PFSK-1 (cell line): ENCODE measurements around the gene ASIC2.

Experiments
- FOXP2 ChIP-seq: optimal IDR thresholded peaks from 2 replicates; pipeline ENCODE3; 2011; ENCODE audit warnings: borderline replicate concordance, control low read depth, inconsistent platforms; ENCODE audit not compliant: insufficient read depth; ENCODE audit errors: extremely low read length, extremely low read depth
- POLR2AphosphoS5 ChIP-seq: IDR thresholded peaks from 2 replicates; pipeline ENCODE4 v1.6.1; 2012; ENCODE audit warnings: low read depth, mild to moderate bottlenecking, control low read depth, low read length, moderate library complexity
- SIN3A ChIP-seq: IDR thresholded peaks from 2 replicates; pipeline ENCODE4 v1.6.1; 2012; ENCODE audit warnings: mild to moderate bottlenecking, low read length, moderate library complexity, borderline replicate concordance; ENCODE audit not compliant: insufficient read depth
- TAF1 ChIP-seq: IDR thresholded peaks from 2 replicates; pipeline ENCODE4 v1.6.1; 2012; ENCODE audit warnings: low read length, control low read depth, borderline replicate concordance; ENCODE audit not compliant: insufficient read depth
- TF ChIP-seq, protein P1 (sequence below), 2 experiments: IDR thresholded peaks; 2 replicates each; pipeline versions ENCODE4 v1.6.1 to v1.8.0; 2011 to 2012; ENCODE audit warnings: low read depth in 2 of 2, low read length in 2 of 2, control low read depth in 1 of 2, inconsistent platforms in 1 of 2, mild to moderate bottlenecking in 1 of 2, moderate library complexity in 1 of 2; ENCODE audit not compliant: insufficient read depth in 1 of 2

DNA sequence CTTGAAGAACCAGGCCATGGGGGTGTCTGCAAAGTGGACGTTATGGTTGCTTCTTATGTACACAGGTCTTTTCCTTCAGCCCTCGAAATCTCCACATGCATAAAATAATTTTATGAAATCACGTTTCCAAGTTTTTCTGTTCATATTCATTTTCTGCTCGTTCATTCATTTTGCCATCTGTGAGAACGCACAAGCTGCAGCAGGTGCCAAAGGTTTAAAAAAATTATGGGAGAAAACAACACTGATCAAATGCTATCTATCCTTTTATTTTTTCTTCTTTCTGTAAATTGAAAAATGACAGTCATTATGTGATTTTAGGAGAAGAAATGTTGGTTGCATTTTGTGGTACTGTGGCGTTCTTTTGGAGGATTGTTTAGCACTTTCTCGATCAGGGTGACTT is 285.9 kb downstream of the ASIC2 start:
- TF ChIP-seq, protein P1, sequence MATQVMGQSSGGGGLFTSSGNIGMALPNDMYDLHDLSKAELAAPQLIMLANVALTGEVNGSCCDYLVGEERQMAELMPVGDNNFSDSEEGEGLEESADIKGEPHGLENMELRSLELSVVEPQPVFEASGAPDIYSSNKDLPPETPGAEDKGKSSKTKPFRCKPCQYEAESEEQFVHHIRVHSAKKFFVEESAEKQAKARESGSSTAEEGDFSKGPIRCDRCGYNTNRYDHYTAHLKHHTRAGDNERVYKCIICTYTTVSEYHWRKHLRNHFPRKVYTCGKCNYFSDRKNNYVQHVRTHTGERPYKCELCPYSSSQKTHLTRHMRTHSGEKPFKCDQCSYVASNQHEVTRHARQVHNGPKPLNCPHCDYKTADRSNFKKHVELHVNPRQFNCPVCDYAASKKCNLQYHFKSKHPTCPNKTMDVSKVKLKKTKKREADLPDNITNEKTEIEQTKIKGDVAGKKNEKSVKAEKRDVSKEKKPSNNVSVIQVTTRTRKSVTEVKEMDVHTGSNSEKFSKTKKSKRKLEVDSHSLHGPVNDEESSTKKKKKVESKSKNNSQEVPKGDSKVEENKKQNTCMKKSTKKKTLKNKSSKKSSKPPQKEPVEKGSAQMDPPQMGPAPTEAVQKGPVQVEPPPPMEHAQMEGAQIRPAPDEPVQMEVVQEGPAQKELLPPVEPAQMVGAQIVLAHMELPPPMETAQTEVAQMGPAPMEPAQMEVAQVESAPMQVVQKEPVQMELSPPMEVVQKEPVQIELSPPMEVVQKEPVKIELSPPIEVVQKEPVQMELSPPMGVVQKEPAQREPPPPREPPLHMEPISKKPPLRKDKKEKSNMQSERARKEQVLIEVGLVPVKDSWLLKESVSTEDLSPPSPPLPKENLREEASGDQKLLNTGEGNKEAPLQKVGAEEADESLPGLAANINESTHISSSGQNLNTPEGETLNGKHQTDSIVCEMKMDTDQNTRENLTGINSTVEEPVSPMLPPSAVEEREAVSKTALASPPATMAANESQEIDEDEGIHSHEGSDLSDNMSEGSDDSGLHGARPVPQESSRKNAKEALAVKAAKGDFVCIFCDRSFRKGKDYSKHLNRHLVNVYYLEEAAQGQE (IDR thresholded peaks at IDR 0.05; ENCODE audit: insufficient read depth in 1 of 2, low read depth in 2 of 2, low read length in 2 of 2), result no peak
- TF ChIP-seq POLR2AphosphoS5 (no peak), TAF1 (no peak), FOXP2 (no peak), SIN3A (no peak)
